ENCODE measurements around the gene CLIP2. TPM values are rescaled to one million over a fixed set of nuclear protein-coding genes. Genes with fewer than 3 reads are reported as not detected.
"Not testable (repeated sequence)": the region's sequence is repeated elsewhere in the genome, so short reads cannot be mapped to it uniquely, and the experiment has no call there.

CLIP2 gene
- total RNA-seq, 2 donors from 2014 or later: 16.1 to 26.6 TPM

- DNase-seq (ENCODE audit: low spot score): not testable (repeated sequence)
- intact Hi-C loops (cut with DNase I): loop anchor here in 1 of 2 donors (10.0 kb wide), 1 partner anchor 303 kb away; no protein-coding TSS in a partner anchor
Measured at GRCh38 chr7:74411571-74411970, 122.4 kb downstream of the CLIP2 start.

GRCh38 chr7:74412056-74412455 is 122.8 kb downstream of the CLIP2 start:
- intact Hi-C loops (cut with DNase I): loop anchor here in 1 of 2 donors (10.0 kb wide), 1 partner anchor 303 kb away; no protein-coding TSS in a partner anchor
- no peak for DNase-seq (ENCODE audit: low spot score)

GRCh38 chr7:74412603-74413002 is 123.4 kb downstream of the CLIP2 start:
- no peak for DNase-seq (ENCODE audit: low spot score)
- intact Hi-C loops (cut with DNase I): loop anchor here in 1 of 2 donors (10.0 kb wide), 1 partner anchor 302 kb away; no protein-coding TSS in a partner anchor

- intact Hi-C loops (cut with DNase I): loop anchor here in 1 of 2 donors (10.0 kb wide), 1 partner anchor 300 kb away; no protein-coding TSS in a partner anchor
- not testable (repeated sequence) for DNase-seq (ENCODE audit: low spot score)
Measured at GRCh38 chr7:74414595-74415333, 125.6 kb downstream of the CLIP2 start.

- intact Hi-C loops (cut with DNase I): loop anchor here in 1 of 2 donors (10.0 kb wide), 1 partner anchor 297 kb away; no protein-coding TSS in a partner anchor
- DNase-seq (ENCODE audit: low spot score): peak; percentile 89
Measured at GRCh38 chr7:74417419-74417971, 128.3 kb downstream of the CLIP2 start.

GRCh38 chr7:74418076-74418475 is 128.9 kb downstream of the CLIP2 start:
- DNase-seq (ENCODE audit: low spot score): peak; percentile 60
- intact Hi-C loops (cut with DNase I): loop anchor here in 1 of 2 donors (10.0 kb wide), 1 partner anchor 297 kb away; no protein-coding TSS in a partner anchor

- intact Hi-C loops (cut with DNase I): loop anchor here in 1 of 2 donors (10.0 kb wide), 1 partner anchor 296 kb away; no protein-coding TSS in a partner anchor
- DNase-seq (ENCODE audit: low spot score): no peak
Measured at GRCh38 chr7:74418538-74418937, 129.3 kb downstream of the CLIP2 start.

GRCh38 chr7:74419232-74419631 is 130.0 kb downstream of the CLIP2 start:
- not testable (repeated sequence) for DNase-seq (ENCODE audit: low spot score)
- intact Hi-C loops (cut with DNase I): loop anchor here in 1 of 2 donors (10.0 kb wide), 1 partner anchor 296 kb away; no protein-coding TSS in a partner anchor

GRCh38 chr7:74420006-74420405 is 130.8 kb downstream of the CLIP2 start:
- intact Hi-C loops (cut with DNase I): no loop called here
- DNase-seq (ENCODE audit: low spot score): no peak

- DNase-seq (ENCODE audit: low spot score): peak; percentile 54
- intact Hi-C loops (cut with DNase I): no loop called here
Measured at GRCh38 chr7:74424291-74424880, 135.2 kb downstream of the CLIP2 start.

- intact Hi-C loops (cut with DNase I): no loop called here
- DNase-seq (ENCODE audit: low spot score): peak; percentile 34
Measured at GRCh38 chr7:74428023-74428422, 138.8 kb downstream of the CLIP2 start.

- intact Hi-C loops (cut with DNase I): no loop called here
- DNase-seq (ENCODE audit: low spot score): peak; percentile 68
Measured at GRCh38 chr7:74429153-74429747, 140.0 kb downstream of the CLIP2 start.

- intact Hi-C loops (cut with DNase I): not testable (repeated sequence)
- DNase-seq (ENCODE audit: low spot score): peak; percentile 42
Measured at GRCh38 chr7:74430409-74430808, 141.2 kb downstream of the CLIP2 start.

GRCh38 chr7:74430961-74431466 is 141.8 kb downstream of the CLIP2 start:
- intact Hi-C loops (cut with DNase I): no loop called here
- DNase-seq (ENCODE audit: low spot score): peak; percentile 70

GRCh38 chr7:74437291-74437571 is 148.0 kb downstream of the CLIP2 start:
- intact Hi-C loops (cut with DNase I); DNase-seq (ENCODE audit: low spot score): not testable (repeated sequence)

- DNase-seq (ENCODE audit: low spot score): no peak
- intact Hi-C loops (cut with DNase I): no loop called here
Measured at GRCh38 chr7:74438327-74438726, 149.1 kb downstream of the CLIP2 start.

GRCh38 chr7:74439541-74439940 is 150.3 kb downstream of the CLIP2 start:
- intact Hi-C loops (cut with DNase I): no loop called here
- peak; percentile 37 for DNase-seq (ENCODE audit: low spot score)

- intact Hi-C loops (cut with DNase I): loop anchor here in 1 of 2 donors (10.0 kb wide), 1 partner anchor 105 kb away; no protein-coding TSS in a partner anchor
- DNase-seq (ENCODE audit: low spot score): not testable (repeated sequence)
Measured at GRCh38 chr7:74440143-74440542, 150.9 kb downstream of the CLIP2 start.

GRCh38 chr7:74441801-74442200 is 152.6 kb downstream of the CLIP2 start:
- intact Hi-C loops (cut with DNase I): loop anchor here in 1 of 2 donors (10.0 kb wide), 1 partner anchor 103 kb away; no protein-coding TSS in a partner anchor
- DNase-seq (ENCODE audit: low spot score): no peak
